NCI-H446 (cell line): ENCODE results near the gene TSPAN5.
"Not testable (repeated sequence)": the region's sequence is repeated elsewhere in the genome, so short reads cannot be mapped to it uniquely, and the experiment has no call there.

ENCODE experiments used
- DNase-seq, 2 experiments: peaks; one replicate each; lab custom pipeline; 2025; lab: John Stamatoyannopoulos, UW

Gene TSPAN5

GRCh38 chr4:98496152-98496845 lies 162.1 kb downstream of the TSPAN5 start:
- DNase-seq, result no peak

GRCh38 chr4:98493296-98493695 lies 165.1 kb downstream of the TSPAN5 start:
- DNase-seq, result no peak

DNA sequence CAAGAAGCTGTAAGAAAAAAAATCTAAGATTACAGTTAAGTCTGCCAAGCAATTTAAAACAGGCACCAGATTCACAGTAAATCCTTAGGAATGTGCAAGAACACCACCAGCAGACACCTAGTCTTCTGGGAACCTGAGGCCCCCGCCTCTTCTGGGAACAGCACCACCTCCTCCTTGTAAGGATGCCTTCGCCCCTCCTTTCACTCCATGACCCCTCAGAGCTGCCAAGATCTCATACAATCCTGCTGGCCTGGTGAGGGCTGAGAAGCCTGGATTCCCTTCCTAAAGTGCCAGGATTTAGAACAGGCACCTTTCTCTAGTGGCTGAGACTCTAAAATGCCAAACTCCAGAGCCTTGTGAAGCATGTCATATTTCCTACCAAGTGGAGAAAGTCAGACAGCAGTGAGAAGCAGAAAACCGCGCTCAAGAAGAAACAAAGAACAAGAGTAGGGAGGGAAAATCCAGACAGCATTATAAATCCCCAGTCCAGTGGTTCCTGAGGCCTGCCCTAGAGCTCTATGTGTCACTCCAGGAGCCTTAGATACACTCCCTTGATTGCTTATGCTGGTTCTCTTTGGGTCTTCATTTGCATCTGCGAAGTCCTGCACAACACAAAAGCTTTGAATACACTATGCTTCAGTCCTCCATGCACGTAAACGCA lies 166.4 kb downstream of the TSPAN5 start:
- DNase-seq, result no peak

- no peak for DNase-seq
Measured at GRCh38 chr4:98490251-98490650, 168.2 kb downstream of the TSPAN5 start.

GRCh38 chr4:98485816-98486345 lies 172.5 kb downstream of the TSPAN5 start:
- no peak for DNase-seq

GRCh38 chr4:98484031-98484430 lies 174.4 kb downstream of the TSPAN5 start:
- no peak for DNase-seq

DNA sequence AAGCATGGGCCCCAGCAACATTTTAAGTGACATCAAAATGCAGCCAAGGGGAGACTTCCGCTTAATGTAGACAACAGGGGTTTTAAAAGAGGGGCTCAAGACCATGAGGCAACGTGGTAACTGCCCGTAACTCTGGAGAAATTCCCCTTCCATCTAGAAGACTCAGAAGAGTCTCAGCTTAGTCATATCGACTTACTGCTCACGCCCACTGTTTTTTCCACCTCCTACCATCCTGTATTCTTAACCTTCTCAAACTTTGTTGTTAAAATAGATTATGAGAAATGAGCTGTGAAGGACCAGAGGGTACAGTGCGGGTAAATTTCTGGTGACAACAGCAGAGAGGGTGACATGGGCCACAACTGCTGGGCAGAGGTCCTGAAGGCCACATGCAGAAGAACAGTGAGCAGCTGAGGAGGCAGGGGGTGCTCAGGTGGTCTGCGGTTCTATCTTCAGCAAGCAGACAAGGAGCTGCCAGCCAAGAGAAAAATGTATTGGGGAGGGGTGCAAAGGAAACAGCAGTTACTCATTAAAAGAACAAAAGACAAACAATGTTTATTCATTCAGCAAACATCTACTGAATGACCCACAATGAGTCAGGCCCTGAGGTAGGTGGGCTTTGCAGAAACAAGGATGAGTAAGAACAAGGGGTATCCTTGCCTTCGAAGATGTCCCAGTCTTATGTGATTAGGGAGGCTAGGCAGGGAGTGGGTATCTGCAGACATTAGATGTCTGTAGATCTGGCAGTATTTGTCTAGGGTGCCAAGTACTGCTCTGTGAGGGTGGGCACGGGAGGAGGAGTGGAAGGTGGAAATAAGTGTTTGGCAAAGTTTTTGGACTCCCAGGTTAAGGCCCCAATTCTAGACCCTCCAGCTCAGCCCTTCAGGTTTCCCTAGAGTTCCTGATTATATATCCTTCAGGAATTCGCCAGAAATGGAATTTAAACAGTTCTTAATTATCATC lies 175.3 kb downstream of the TSPAN5 start:
- DNase-seq, result no peak

- DNase-seq, result no peak
Measured at GRCh38 chr4:98482503-98482846, 175.9 kb downstream of the TSPAN5 start.

DNA sequence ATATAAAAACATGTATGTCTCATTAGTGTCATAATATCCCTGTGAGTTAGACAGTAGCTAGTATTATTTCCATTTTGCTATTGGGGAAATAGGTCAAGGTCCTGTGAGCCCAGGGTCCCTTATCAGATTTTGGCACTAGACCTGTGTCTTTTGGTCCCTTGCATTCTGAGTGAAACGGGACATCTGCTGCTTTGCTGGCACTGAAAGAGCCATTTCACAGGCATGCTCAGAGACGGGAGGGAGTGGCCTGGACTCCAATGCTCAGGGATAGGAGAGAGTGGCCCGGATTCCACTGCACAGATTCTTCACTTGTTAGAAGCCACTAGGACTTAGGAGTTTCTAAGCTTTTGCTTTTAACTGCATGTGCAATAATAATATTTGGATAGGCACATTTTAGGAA lies 177.2 kb downstream of the TSPAN5 start:
- peak in 1 of 2 experiments; percentile 33 for DNase-seq

GRCh38 chr4:98480535-98480934 lies 177.9 kb downstream of the TSPAN5 start:
- DNase-seq, result no peak

DNA sequence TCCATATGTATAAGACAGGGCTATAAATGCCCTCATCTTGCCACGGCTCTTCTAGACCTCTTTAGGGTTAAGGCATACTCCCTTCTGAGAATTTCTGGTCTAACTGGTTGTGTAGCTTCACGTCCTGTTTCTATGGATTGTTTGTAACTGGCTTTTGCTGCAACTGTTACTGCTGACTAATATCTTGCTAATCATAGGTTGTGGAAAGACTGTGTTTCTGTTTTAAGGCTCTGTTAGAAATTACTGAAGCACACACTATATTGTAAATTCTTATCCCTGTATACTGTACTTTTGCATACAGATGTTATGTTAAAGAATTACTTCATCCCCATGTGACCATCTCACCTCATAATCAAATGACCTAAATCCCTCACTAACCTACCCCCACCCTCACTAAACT lies 178.8 kb downstream of the TSPAN5 start:
- not testable (repeated sequence) for DNase-seq

DNA sequence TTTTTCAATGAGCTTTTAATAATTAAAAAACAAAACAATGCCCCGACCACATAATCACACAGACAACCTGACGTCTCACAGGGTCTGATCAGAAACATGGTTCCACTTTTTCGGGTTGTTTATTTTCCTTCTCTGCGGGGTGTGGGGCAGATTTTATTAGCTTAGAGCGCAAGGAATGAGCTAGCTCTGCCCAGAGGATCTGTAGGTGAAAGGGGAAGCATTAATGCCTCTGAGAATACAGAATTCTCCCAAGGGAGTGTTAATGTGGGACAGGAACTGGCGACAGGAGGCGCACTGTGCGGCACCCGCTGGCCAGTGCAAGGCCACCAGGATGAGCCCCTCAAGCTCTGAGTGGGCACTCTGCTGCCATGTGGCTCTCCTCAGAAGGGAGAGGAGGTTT lies 181.5 kb downstream of the TSPAN5 start:
- no peak for DNase-seq

DNA sequence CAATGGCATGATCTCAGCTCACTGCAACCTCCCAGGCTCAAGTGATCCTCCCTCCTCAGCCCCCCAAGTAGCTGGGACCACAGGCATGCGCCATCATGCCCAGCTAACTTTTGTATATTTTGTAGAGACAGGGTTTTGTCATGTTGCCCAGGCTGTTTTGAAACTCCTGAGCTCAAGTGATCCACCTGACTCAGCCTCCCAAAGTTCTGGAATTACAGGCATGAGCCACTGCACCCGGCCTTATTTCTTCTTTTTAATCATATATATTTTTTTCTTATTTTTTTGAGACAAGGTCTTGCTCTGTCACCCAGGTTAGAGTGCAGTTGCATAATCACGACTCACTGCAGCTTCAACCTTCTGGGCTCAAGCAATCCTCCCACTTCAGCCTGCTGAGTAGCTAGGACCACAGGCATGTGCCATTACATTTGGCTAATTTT lies 184.0 kb downstream of the TSPAN5 start:
- no peak for DNase-seq

- DNase-seq, result no peak
Measured at GRCh38 chr4:98473046-98473445, 185.4 kb downstream of the TSPAN5 start.

DNA sequence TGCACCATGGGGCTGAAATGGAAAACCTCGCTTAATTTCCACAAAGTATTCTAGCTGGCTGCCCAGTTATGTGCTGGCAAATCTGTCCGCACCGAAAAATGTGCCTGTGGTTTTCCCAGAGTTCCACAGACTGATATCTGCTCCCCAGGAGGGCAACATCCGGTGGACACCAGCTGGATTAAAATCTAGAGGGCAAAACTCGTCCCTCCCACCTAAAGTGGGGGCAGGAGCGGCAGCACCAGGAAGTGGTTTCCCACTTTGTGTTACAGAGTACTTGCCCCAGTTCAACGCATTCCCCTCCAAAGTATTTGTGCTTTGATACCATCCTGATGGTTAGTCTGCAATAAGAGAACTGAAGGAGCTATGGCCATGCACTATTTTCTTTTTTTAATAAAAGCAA lies 187.6 kb downstream of the TSPAN5 start:
- no peak for DNase-seq

- peak in 1 of 2 experiments; percentile 23 for DNase-seq
Measured at GRCh38 chr4:98470366-98470765, 188.0 kb downstream of the TSPAN5 start.

DNA sequence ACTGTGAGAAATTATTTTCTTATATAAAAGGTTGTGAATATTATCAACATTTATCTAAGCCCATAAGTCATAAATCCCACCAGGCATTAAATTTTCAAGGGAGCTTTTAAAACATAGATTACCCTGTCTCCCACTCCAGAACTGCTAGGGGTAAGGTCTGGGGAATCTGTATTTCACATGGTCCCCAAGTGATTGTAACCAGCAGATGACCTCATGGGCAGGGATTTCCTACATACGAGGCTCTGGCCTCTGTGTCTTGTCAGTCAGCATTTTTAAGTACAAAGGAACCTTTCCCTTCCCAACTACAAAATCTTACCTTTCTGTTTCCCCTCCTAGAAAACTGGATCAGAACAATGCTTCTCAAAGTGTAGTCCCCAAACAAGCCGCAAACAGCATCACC lies 188.6 kb downstream of the TSPAN5 start:
- DNase-seq, result no peak

GRCh38 chr4:98468709-98469108 lies 189.7 kb downstream of the TSPAN5 start:
- no peak for DNase-seq

DNA sequence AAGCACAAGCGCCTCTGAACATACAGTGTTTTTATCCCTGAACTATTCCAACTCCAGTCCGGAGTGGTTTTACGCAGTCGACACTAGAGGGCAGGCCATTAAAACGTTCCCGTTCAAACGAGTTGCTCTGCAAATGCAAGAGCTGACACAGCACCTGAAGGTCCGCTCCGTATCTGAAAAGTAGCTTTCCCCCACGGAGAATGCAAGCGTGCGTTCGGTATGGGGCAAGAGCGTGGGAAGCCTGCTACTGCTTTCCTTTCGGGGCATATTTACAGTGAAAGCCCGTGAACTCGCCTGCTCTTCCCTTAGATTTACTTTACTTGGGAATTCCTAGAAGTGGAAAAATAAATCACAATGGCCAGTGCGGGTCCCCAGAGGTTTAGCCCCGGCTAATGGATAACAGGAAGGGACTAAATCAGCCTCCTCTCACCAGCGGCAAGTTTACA lies 190.8 kb downstream of the TSPAN5 start:
- DNase-seq, result peak; percentile 67 to 82

- DNase-seq, result no peak
Measured at GRCh38 chr4:98466868-98467599, 191.4 kb downstream of the TSPAN5 start.

- no peak for DNase-seq
Measured at GRCh38 chr4:98462487-98462886, 195.9 kb downstream of the TSPAN5 start.
